DMS53 (cell line): ENCODE measurements around the gene ZNF337.
"Not testable (repeated sequence)": the region's sequence is repeated elsewhere in the genome, so short reads cannot be mapped to it uniquely, and the experiment has no call there.

Experiments used
- DNase-seq: peaks from one replicate; lab custom pipeline; 2025; lab: John Stamatoyannopoulos, UW

ZNF337 gene

DNA sequence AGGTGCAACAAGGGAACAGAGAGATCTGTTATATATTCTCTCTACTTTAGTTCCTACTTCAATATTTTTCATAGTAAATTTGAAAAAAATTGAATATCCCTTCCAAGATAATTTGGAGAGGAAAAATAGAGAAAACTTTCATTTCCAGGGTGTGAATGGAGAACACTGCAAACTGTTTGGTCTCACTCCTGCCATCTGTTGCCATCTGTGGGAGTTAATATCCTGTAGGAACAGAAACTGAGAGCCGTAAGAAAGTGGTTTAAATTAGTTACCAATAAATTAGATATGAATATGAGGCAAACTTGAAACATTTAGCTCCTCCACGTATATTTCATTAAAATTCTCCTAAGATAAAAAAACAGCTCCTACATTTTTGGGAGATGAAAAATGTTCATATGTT is 4.2 kb downstream of the ZNF337 start:
- DNase-seq: no peak

DNA sequence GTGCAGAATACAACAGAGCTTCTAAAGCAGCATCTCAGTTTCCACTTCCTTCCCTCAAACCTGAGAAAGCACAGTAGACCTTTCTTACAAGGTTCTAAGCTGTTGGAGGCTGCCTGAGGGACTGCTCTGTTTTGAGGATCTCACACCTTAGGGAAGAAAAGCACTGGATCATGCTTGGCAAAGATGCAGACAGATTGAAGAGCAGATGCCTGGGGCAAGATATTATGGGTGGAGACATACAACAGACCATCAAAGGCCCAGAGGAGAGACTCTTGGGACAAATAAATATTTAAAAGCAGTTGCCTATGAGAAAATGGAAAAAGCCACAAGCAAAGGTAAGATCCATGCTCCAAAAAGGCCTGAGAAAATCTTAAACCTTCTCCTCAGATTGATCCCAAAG is 6.2 kb downstream of the ZNF337 start:
- no peak for DNase-seq

DNA sequence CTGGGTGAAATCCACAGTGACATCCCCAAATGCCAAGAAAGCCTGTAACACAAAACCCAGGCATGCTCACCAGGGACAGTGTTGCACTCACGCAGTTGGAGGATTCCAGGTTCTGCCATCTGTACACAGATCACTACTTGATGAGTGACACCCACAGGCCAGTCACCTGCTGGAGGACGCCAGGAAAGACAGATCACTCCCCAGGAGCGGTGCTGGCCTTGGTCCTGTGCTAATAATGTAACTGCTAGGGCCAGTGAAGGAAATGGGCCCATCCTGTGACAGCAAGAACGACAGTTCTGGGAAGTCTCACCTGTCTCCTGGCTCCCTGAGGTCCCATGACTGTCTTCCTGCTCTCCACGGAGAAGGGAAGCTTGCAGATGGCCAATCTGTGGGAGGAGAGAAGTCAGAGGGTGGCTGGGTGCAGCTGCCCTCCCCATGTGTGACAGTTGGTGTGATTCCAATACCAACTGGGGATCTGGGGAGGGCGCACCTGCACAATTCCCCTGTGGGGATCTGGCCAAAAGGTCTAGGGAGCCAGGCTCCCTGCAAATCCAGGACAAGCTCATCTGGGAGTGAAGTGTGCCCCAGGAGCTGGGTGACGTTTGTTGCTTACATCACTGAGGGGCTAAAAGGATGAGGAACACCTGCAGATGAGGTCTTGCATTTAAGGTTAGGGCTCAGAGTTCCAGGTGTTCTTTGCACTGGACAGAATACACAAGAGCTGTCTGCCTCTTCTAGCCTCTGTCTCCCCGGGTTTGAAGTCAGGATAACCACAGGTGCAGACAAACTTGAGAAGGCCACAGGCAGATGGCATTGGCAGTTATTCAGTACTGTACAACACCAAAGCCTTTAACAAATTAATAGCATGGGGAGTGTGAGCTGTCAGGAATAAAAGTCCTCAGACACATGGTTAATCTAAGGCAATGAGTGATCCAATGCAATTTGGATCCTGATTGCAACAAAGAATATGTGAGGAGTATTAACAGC is 10.3 kb downstream of the ZNF337 start:
- DNase-seq: peak; percentile 54

DNA sequence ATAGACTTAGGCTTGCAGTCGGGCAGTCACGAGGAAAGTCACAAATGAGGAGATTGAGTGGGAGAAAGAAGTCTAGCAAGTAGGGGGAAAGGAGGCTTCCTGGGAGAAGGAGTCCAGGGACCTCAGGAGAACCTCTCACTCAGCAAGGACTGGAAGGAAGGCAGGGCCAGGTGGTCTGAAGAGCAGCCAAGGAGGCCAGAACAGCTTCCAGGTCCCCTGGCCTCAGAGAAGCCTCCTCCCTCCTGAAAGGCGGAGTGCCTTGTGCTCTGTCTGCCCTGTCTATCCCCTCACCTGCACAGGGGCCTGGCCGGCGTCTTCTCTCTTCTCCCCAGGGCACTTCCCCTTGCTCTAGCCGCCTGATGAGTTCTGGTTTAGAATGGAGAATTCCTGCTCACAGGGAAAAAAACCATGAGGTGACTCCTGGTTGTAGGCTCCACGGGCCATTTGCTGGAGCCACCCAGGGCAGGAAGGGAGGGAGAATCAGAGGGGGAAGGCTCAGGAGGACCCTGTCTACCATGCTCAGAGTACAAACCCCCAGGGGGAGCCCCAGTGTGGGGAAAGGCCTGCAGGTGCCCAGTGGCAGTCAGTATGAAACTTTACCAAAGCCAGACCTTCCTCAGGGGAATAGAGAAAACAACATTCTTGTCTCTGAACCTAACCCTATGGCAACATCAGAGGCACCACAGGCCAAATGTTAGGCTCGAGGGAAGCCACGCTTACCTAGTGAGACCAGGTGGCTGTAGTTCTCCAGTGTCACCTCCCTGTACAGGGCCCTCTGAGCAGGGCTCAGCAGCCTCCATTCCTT is 11.2 kb downstream of the ZNF337 start:
- no peak for DNase-seq

DNA sequence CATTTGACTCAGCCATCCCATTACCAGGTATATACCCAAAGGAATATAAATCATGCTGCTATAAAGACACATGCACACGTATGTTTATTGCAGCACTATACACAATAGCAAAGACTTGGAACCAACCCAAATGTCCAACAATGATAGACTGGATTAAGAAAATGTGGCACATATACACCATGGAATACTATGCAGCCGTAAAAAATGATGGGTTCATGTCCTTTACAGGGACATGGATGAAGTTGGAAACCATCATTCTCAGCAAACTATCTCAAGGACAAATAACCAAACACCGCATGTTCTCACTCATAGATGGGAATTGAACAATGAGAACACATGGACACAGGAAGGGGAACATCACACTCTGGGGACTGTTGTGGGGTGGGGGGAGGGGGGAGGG is 12.8 kb downstream of the ZNF337 start:
- not testable (repeated sequence) for DNase-seq

DNA sequence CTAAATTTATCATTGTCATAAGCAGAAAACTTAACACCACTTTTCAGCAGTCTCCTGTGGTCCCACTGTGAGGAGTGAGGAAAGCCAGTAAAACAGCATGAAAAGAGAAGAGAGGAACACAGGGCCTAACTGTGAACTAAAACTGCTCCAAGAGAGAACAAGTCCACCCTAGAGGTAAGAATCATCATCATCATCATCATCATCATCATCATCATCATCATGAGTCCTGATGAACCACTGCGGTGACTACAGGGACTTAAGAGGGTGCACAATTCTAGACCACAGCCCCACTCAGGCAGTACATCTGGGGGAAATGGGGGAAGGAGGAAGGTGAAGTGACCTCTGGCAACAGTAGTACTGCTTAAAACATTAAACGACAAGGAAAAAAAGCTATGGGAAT is 13.6 kb downstream of the ZNF337 start:
- DNase-seq: no peak

DNA sequence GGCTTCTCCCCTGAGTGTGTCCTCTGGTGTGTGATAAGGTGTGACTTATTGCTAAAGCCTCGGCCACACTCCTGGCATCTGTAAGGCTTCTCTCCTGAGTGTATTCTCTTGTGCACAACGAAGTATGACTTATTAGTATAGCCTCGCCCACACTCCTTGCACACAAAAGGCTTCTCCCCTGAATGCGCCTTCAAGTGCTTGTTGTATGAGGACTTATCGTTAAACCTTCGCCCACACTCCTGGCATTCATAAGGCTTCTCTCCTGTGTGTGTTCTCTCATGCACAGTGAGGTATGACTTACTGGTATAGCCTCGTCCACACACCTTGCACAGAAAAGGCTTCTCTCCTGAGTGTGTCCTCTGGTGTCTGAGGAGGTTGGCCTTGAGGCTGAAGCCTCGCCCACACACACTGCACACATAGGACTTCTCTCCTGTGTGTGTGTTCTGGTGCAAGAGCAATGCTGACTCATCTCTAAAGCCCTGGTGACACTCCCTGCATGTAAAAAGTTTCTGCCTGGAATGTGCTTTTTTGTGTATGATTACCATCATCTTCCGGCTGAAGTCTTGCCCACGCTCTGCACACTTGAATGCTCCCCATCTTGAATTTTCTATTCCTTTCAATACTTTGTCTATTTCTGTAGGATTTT is 20.4 kb downstream of the ZNF337 start:
- DNase-seq: no peak

DNA sequence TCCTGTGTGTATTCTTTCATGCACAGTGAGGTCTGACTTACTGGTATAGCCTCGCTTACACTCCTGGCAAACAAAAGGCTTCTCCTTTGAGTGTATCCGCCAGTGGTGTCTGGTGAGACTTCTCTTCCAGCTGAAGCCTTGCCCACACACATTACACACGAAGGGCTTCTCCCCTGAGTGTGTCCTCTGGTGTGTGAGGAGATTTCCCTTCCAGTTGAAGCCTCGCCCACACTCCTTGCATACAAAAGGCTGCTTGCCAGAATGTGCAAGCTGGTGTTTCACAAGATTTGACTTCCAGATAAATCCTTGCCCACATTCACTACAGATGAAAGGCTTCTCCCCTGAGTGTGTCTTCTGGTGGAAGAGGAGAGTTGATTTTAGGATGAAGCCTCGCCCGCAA is 21.5 kb downstream of the ZNF337 start:
- no peak for DNase-seq

DNA sequence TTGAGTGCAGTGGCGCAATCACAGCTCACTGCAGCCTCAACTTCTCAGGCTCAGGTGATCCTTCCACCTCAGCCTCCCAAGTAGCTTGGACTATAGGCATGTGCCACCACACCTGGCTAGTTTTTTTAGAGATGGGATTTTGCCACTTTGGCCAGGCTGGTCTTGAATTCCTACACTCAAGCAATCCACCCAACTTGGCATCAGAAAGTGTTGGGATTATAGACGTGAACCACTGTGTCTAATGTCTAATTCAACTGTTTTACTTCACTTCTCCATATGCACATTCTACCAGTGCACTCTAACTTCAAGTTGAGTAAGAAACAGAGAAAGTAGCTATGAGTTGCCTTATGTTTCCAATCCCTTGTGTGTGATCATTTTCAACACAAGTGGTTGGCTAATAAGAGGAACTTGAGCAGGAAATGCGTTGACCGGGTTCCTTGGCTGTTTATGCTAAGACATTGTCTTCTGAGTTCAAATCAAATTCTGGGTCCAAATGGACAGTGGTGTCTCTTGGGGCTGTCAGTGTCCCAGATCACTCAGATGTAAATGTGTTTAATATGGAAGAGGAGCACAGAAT is 23.9 kb downstream of the ZNF337 start:
- DNase-seq: no peak

DNA sequence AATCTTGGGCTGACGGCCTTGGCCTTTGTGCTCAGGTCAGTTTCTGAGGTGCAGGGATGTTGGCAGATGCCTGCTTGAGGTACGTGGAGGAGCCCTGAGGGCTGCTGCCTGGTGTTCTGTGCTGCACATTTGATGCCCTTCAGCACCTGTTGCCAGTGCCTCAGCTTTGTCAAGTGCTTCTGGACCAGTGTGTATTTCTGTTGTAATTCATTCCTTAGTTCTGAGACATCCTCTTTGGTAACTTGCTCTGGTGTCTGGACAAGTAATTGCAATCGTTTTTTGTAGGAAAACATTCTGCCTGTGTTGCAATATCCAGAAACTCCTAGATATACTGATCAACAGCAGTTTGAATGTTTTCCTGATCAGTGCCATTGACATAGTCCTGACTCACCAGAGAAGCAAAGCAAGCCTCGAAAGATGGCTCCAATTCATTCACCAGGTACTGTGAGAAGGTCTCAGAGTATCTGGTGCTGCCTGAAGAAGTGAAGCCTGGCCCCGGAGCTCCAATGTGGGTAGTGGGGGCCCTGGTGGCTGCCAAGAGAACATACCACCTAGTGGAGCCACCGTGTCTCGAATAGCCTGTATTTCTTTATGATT is 26.7 kb downstream of the ZNF337 start:
- DNase-seq: peak; percentile 5

DNA sequence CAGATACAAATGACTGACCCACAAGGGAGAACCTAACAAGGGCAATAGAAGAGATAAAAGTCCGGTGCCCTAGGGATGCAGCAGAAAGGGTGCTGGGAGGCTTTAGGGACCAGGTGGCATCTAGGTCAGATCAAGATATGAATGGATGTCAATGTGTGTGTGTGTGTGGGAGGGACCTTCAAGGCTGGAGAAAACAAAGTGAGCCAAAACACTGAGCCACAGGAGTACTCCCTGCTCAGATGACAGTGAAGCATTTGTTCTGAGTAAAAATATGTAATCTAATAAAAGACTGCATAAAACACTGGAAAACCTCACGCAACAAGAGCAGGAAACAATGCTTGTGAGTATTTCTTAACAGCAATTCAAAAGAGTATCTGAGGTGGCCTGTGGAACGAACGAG is 28.2 kb downstream of the ZNF337 start:
- DNase-seq: no peak

DNA sequence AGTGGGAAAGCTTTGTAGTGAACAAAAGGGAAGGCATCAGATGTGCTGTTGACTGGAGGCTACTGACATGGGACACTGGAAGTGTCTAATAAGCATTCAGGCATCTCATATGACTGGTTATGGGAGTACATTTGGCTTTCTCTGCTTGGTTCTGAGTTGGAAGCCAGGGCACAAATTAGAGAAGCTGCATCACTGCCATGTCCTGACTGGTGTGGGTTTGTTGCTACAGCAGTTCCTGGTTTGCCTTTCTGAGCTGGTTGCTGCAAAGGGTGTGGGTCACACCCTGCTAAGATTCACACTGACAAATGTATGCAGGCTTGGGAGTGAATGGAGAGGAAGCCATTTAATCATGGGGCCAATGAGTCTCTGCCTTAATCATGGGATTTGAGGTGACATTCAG is 36.7 kb downstream of the ZNF337 start:
- no peak for DNase-seq

DNA sequence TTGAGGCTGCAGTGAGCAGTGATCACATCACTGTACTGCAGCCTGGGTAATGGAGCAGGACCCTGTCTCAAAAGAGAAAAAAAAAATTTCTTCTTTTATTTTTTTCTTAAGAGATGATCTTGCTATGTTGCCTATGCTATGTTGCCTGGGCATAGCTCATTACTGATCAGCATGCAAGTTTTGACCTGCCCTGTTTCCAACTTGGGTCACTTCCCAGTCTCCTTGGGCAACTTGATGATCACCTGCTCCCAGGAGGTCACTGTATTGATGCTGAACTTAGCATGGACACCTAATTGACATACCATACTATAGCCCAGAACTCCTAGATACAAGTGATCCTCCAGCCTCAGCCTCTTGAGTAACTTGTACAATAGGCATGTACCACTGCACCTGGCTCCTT is 42.2 kb downstream of the ZNF337 start:
- no peak for DNase-seq

DNA sequence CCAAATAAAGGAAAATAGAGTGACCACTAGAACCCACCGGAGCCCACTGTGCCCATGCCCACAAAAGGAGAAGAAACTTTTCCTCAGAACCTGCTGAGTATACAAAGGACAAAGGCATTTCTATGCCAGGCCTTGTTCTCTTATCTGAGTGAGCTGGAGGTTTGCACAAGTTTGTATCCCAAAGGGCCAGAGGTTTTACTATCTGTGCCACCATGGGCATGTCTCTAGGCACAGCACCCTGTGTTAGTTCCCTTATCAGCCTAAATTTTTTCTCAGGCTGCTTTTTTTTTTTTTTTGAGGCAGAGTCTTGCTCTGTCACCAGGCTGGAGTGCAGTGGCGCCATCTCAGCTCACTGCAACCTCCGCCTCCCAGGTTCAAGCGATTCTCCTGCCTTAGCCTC is 43.8 kb downstream of the ZNF337 start:
- DNase-seq: not testable (repeated sequence)

DNA sequence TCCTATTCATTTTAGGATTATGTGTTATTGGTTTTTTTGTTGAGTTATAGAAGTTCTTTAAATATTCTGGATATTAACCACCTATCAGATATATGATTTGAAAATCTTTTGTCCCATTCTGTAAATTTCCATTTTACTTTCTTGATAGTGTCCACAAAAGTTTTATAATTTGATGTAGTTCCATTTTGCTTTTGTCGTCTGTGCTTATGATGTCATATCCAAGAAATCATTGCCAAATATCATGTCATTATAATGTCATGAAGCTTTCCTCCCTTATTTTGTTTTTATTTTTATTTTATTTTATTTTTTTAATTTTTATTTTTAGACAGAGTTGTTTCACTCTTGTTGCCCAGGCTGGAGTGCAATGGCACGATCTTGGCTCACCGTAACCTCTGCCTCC is 51.8 kb downstream of the ZNF337 start:
- DNase-seq: no peak

DNA sequence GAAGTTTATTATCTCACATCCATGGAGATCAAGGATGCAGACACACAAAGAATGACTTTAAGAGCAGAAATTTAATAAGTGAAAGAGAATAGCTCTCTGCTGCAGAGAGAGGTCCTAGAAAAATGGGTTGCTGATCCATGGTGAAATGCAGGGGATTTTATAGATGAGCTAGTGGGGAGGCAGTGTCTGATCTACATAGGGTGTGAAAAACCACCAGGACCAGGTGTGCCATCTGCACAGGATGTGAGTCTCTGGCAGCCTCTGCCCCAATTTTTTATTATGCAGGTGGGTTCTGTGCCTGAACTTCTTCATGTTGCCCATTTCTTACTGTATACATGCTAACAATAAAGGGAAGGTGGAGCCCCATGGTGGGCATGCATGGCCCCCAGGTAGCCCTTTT is 52.9 kb downstream of the ZNF337 start:
- no peak for DNase-seq

DNA sequence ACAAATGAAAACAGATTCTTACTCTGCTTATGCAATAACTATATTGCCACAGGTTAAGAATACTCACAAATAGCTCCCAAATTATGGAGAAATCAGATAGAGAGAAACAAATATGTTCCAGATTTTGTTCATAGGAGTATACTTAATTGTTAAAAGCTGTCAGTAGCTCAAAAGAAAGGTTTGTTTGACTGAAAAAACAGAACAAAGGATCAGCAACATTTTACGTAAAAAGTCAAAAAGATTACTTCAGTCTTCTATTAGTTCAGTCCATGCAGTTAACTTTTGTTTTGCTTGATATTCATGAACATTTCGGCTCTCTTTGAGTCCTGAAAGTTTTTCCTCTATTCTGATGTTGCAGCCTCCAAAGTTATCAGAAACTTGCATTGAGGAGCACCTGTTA is 59.4 kb downstream of the ZNF337 start:
- peak; percentile 15 for DNase-seq

DNA sequence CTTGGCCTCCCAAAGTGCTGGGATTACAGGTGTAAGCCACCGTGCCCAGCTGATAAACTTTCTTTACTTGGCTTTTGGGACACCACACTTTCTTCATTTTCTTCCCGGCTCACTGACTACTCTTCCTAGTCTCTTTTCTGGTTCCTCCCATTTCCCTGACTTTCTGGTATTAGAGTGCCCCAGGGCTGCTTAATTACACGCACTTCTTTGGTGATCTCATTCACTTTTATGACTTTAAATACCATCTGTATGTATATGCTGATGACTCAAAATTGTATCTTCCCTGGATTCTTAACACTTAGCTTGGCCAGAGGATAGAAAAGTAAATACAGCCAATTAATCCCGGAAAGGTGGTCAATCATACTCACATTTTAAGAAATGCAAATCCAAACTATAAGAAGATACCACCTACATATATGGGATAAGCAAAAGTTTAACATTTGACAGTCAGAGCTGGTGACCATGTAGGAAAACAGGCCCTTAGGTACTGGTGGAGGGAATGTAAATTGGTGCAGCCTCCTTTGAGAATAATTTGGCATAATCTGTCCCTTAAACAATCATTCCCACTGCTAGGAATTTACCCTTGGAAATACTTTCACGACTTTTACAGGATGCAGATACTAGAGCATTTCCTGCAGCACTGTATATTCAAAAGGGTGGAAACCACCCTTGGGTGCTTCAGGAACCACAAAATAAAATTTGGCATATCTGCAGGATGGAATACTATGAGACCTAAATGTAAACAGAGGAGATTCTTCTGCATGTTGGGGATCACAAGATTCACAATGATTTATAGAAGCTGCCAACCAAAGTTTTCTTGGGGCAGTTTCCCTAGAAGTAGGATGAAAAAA is 63.5 kb downstream of the ZNF337 start:
- DNase-seq: no peak

DNA sequence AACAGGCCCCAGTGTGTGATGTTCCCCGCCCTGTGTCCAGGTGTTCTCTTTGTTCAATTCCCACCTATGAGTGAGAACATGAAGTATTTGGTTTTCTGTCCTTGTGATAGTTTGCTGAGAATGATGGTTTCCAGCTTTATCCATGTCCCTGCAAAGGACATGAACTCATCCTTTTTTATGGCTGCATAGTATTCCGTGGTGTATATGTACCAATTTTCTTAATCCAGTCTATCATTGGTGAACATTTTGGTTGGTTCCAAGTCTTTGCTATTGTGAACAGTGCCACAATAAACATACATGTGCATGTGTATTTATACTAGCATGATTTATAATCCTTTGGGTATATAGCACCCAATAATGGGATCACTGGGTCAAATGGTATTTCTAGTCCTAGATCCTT is 66.0 kb downstream of the ZNF337 start:
- not testable (repeated sequence) for DNase-seq

DNA sequence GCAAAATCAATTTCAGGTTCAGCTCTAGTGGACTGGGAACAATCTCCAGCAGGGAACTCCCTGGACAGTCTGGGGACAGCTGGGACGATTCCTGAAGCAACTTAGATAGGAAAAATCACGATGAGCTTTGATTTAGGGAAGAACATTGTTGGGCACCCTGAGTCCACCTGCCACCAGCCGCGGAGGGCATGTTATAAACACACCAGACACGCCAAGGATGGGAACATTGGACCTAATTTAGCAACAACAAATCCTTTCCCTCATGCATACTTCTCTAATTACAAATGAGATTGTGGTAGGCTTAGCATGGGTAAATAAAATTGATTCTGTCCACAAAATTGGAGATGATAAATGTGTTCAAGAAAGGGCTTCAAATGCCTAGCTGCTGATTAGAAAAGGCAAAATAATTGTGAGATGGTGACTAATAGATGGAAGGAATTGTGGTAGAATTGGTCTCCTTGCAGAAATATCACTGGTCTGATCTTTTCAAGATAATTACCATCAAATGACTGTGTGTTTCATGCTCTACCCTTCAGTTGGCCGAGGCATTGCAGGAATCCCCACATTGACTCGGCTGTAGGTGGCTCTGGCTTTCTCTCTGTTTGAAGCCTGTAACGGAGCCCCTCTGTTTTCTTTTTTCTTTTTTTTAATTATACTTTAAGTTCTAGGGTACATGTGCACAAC is 66.7 kb downstream of the ZNF337 start:
- DNase-seq: no peak
